ENCODE measurements around the gene CNNM3. TPM values are rescaled to one million over a fixed set of nuclear protein-coding genes. Genes with fewer than 3 reads are reported as not detected.
"Not testable (repeated sequence)": the region's sequence is repeated elsewhere in the genome, so short reads cannot be mapped to it uniquely, and the experiment has no call there.

The CNNM3 gene
- polyA plus RNA-seq, 3 donors from 2014 or later, result 5.5 to 11.0 (median 9.9) TPM

DNA sequence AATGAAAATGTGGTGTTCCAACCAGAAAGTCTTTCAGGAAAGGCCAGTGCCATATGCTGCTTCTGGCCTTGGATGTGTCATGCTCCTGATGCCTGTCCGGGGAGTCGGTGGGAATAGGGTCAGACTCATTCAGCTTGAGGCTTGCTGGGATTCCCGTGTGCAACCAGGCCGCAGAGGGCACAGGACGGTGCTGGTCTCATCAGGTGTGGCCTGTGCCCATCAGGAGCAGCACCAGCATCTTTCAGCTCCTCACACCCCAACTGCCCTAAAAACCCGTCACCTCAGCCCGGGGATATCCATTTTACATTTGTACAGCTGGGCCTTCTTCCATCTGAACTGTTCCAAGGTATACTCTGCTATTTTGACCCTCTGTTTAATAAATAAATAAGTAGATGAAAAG lies 13.3 kb upstream of the CNNM3 start:
- Mint-ChIP-seq H3K9me3 (no peaks in the 10 kb centered on the region), H3K4me3 (no peak overlapping the region), H3K27me3 (ENCODE audit: low read depth in 3 of 3) (peaks cover 4 to 7% (median 7%) of the 10 kb centered on the region in 3 donors), H3K36me3 (peaks cover 0 to 14% (median 5%) of the 10 kb centered on the region in 3 donors), H3K27ac (peak overlapping the region in 1 of 6 donors; percentile 71), H3K4me1 (peaks cover 13 to 16% of the 10 kb centered on the region in 2 donors)
- no peak for DNase-seq

DNA sequence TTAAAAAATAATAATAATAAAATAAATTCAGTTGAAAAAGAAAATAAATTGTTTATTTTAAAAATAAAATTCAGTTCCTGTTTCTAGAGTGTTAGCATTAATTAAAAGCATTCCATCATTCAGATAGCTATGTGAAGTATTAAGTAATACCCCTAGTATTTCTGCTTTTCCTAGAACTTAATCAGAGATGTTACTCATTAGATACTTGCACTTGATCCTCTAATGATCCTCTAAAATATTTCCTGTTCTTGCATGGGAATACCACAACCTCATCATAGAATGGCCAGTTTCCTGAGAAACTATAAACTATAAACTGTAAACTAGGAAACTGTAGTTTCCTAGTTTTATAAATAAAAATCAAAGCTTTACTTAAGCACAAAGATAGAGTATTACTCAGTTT lies 11.1 kb upstream of the CNNM3 start:
- Mint-ChIP-seq H3K27me3 (ENCODE audit: low read depth in 3 of 3) (peaks cover 4 to 7% (median 7%) of the 10 kb centered on the region in 3 donors), H3K4me3 (peak overlapping the region in 1 of 5 donors; percentile 9), H3K36me3 (peaks cover 0 to 2% (median 0%) of the 10 kb centered on the region in 3 donors), H3K27ac (peak overlapping the region in 4 of 6 donors; percentile 23 to 85 (median 74)), H3K4me1 (peaks cover 19 to 23% of the 10 kb centered on the region in 2 donors), H3K9me3 (no peaks in the 10 kb centered on the region)
- no peak for DNase-seq

DNA sequence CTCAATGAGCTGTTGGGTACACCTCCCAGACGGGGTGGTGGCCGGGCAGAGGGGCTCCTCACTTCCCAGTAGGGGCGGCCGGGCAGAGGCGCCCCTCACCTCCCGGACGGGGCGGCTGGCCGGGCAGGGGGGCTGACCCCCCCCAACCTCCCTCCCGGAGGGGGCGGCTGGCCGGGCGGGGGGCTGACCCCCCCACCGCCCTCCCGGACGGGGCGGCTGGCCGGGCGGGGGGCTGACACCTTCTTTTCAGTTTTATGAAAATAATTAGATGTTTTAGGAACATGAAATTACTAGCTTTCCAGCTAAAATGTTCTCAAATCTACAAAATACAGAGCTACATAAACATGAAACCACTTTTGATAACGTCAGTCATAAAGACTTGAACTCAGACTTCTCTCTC lies 10.1 kb upstream of the CNNM3 start:
- peak overlapping the region; percentile 93 to 100 (median 98) for H3K27ac Mint-ChIP-seq
- not testable (repeated sequence) for DNase-seq; H3K36me3 Mint-ChIP-seq; H3K9me3 Mint-ChIP-seq; H3K27me3 Mint-ChIP-seq (ENCODE audit: low read depth in 3 of 3)
- H3K4me1 Mint-ChIP-seq, result peaks cover 19 to 23% of the 10 kb centered on the region in 2 donors
- peak overlapping the region; percentile 74 to 94 (median 88) for H3K4me3 Mint-ChIP-seq

DNA sequence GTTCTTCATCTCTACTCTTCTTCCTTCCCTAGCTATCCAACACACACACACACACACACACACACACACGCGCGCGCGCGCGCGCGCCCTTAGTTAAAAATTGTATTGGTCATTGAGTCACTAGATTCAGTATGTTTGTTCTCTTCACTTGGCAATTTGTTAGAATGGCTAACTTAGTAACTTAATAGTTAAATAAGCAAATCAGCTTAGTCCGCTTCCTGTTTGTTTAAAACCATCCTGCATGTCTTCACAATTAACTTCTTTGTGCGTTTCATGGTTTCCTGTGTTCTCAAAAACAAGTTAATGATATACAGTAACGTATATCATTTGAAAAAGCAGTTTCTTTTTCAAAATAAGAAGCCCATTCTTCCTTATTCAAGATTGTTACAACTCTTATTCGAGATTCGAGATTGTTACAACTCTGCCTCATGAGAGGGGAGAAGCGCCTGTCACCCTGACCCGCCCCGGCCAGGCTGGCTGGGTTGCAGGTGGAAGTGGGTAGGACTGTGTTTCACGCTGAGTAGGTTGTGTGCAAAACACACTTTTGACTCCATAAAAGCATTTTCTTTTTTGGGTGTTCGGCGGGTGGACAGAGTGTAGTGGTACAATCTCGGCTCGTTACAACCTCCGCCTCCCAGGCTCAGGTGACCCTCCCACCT lies 9.5 kb upstream of the CNNM3 start:
- peak; percentile 77 to 83 (median 77) for DNase-seq
- H3K4me3 Mint-ChIP-seq, result peak overlapping the region; percentile 74 to 94 (median 88)
- peak overlapping the region; percentile 93 to 100 (median 98) for H3K27ac Mint-ChIP-seq
- peaks cover 4 to 7% (median 7%) of the 10 kb centered on the region in 3 donors for H3K27me3 Mint-ChIP-seq (ENCODE audit: low read depth in 3 of 3)
- no peaks in the 10 kb centered on the region for H3K9me3 Mint-ChIP-seq
- peaks cover 19 to 23% of the 10 kb centered on the region in 2 donors for H3K4me1 Mint-ChIP-seq
- H3K36me3 Mint-ChIP-seq, result peaks cover 0 to 3% (median 2%) of the 10 kb centered on the region in 3 donors

DNA sequence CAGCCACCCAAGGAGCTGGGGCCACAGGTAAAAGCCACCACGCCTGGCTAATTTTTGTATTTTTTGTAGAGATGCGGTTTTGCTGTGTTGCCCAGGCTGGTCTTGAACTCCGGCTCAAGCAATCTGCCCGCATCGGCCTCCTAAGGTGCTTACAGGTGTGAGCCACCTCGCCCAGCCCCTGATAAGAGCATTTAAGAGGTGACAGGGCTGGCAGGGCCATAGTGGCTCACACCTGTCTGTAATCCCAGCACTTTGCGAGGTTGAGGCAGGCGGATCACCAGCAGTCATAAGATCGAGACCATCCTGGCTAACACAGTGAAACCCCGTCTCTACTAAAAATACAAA lies 9.0 kb upstream of the CNNM3 start:
- DNase-seq, result no peak
- peak overlapping the region; percentile 93 to 100 (median 98) for H3K27ac Mint-ChIP-seq
- peaks cover 0 to 3% (median 2%) of the 10 kb centered on the region in 3 donors for H3K36me3 Mint-ChIP-seq
- H3K27me3 Mint-ChIP-seq (ENCODE audit: low read depth in 3 of 3), result peaks cover 4 to 7% (median 7%) of the 10 kb centered on the region in 3 donors
- H3K4me3 Mint-ChIP-seq, result peak overlapping the region; percentile 74 to 94 (median 88)
- H3K9me3 Mint-ChIP-seq, result no peaks in the 10 kb centered on the region
- H3K4me1 Mint-ChIP-seq, result peaks cover 24 to 25% of the 10 kb centered on the region in 2 donors

DNA sequence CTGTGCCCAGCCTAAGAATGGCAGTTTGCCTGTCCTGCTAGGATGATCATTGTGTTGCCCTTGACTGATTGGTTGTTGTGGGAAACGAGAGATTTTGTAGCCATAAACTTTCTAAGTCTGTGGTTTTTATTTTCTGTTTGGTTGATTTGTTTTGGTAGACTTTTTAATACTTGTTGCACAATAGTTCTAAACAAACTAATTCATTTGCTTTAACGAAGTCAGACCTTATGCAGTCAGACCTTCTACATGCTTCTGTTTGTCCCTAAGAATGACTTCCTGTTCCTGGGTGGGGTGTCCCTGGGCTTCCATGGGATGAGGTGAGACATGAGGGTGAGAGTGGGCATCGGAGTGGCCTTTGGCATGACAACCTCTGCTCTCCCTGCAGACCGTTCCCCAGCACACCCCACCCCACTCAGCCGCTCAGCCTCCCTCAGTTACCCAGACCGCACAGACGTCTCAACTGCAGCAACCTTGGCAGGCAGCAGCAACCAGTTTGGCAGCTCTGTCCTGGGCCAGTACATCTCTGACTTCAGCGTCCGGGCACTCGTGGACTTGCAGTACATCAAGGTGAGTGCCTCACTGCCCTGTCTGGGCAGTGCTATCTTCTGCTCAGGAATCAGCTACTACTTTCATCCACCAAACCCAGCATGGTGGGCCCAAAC lies 7.8 kb upstream of the CNNM3 start:
- Mint-ChIP-seq H3K4me3 (peak overlapping the region in 4 of 5 donors; percentile 21 to 56 (median 46)), H3K4me1 (peaks cover 33% of the 10 kb centered on the region in 2 donors), H3K9me3 (no peaks in the 10 kb centered on the region), H3K36me3 (peaks cover 0 to 9% (median 2%) of the 10 kb centered on the region in 3 donors), H3K27me3 (ENCODE audit: low read depth in 3 of 3) (peaks cover 4 to 7% (median 7%) of the 10 kb centered on the region in 3 donors), H3K27ac (peak overlapping the region; percentile 89 to 100 (median 98))
- DNase-seq, result no peak

DNA sequence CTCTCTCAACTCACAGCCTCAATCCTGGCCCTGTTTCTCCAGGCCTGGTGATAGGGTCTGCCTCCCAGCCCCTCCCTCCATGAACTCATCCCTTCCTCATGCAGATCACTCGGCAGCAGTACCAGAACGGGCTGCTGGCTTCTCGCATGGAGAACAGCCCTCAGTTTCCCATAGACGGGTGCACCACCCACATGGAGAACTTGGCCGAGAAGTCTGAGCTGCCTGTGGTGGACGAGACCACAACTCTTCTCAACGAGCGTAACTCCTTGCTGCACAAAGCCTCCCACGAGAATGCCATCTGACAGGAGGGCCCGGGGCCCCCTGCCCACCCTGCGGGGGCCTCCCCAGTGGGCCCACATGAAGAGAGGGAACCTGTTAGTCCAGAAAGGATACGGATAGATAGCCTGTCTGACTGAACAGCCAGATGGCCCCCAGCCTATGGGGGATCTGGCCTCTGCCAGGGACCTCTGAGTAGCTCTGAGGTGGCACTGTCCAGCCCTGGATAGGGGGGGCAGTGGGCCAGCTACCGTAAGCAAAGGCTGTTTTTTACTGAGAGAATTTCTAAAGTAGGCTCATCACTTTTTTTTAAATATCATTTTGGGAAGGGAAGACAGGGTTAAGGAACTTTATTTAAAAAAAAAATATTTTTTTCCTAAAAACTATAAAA lies 6.7 kb upstream of the CNNM3 start:
- Mint-ChIP-seq H3K27ac (peak overlapping the region in 5 of 6 donors; percentile 62 to 85 (median 81)), H3K4me1 (peaks cover 36 to 38% of the 10 kb centered on the region in 2 donors)

DNA sequence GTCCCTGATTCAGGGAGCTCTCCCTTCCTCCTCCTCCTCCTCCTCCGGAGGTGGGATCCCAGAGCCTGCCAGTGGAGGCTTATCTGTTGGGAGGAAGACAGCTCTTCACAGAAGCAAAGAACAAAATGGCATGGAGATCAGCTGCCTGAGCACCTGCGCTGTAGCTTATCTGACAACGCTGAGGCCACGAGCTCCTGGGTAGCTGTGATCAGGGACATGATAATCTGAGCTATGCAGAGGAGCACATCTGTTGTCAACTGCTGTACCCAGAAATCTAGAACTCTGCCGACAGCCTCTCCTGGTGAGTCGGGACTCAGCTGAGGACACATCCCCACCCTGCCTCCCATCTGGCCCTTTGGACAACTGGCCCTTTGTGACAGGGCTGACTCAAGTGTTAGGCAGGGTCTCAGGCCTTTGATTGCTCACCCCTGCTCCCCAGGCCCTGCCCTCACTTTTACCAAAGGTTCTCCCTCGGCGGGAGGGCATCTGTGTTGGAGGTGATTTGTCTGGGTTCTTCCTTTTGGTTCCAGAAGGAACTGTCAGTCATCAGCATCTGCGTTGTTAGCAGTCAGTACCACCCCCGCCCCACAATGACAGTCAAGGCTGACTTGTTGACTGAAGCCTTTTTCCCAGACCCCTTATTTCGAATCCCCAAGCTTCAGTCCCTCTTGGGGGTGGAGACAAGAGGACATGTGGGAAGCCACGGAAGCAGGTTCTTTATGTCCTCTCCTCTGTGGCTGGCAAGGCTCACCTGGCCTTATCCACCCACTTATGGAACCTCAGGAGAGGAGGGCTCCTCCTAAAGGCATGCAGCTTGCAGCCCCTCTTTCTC lies 5.9 kb upstream of the CNNM3 start:
- Mint-ChIP-seq H3K4me3 (no peak overlapping the region), H3K4me1 (peaks cover 38 to 43% of the 10 kb centered on the region in 2 donors), H3K36me3 (peaks cover 0 to 9% (median 2%) of the 10 kb centered on the region in 3 donors), H3K27ac (peak overlapping the region in 4 of 6 donors; percentile 2 to 62 (median 44)), H3K27me3 (ENCODE audit: low read depth in 3 of 3) (peaks cover 4 to 12% (median 10%) of the 10 kb centered on the region in 3 donors), H3K9me3 (no peaks in the 10 kb centered on the region)
- DNase-seq, result no peak

More for the DNA sequence above, 6.7 kb upstream of the CNNM3 start:
- H3K4me3 Mint-ChIP-seq, result peak overlapping the region in 2 of 5 donors; percentile 10 to 17
- no peak for DNase-seq
- peaks cover 4 to 7% (median 7%) of the 10 kb centered on the region in 3 donors for H3K27me3 Mint-ChIP-seq (ENCODE audit: low read depth in 3 of 3)
- peaks cover 0 to 9% (median 2%) of the 10 kb centered on the region in 3 donors for H3K36me3 Mint-ChIP-seq
- no peaks in the 10 kb centered on the region for H3K9me3 Mint-ChIP-seq

DNA sequence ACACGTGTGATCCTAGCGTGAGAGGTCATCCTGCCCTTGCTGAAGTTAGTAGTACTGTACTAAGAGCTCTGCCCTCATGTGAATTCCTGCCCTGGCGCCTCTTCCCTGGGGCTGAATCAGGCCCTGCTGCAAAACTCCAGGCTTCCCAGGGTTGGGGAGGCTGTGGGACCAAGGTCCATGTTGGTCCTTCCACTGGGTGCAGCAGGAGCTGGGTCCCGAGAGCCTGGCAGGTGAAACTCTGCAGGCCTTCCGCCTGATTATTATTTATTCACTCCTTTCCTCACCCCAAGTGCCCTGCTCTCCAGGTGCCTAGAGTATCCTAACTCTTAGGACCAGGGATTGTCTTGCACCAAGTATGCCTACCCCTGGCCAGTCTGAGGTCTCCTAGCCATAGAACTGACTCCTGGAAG lies 5.3 kb upstream of the CNNM3 start:
- H3K27ac Mint-ChIP-seq, result peak overlapping the region in 3 of 6 donors; percentile 26 to 72 (median 32)
- H3K36me3 Mint-ChIP-seq, result peaks cover 0 to 9% (median 2%) of the 10 kb centered on the region in 3 donors
- peaks cover 4 to 12% (median 10%) of the 10 kb centered on the region in 3 donors for H3K27me3 Mint-ChIP-seq (ENCODE audit: low read depth in 3 of 3)
- H3K9me3 Mint-ChIP-seq, result no peaks in the 10 kb centered on the region
- H3K4me1 Mint-ChIP-seq, result peaks cover 43 to 48% of the 10 kb centered on the region in 2 donors
- H3K4me3 Mint-ChIP-seq, result no peak overlapping the region
- DNase-seq, result no peak

DNA sequence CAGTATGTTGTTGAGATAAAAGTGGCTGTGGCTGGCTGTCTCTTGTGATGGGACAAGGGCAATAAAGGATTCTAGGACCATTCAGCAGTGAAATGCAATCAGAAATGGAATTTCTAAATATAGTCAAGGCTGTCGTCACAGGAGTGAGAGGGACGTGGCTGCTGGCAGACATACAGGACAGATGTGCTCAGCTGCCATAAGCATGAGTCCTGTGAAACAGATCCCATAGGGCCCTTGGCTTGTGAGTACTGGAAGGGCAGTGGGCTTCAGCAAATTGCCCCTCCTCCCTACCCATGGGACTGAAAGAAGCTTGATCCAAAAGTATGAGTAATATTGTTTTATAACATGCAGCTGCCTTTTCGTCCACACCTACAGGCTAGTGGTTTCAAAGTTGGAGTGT lies 4.2 kb upstream of the CNNM3 start:
- H3K36me3 Mint-ChIP-seq, result peaks cover 0 to 9% (median 0%) of the 10 kb centered on the region in 3 donors
- no peak for DNase-seq
- H3K4me1 Mint-ChIP-seq, result peaks cover 34 to 37% of the 10 kb centered on the region in 2 donors
- H3K4me3 Mint-ChIP-seq, result no peak overlapping the region
- peaks cover 0 to 8% (median 2%) of the 10 kb centered on the region in 3 donors for H3K27me3 Mint-ChIP-seq (ENCODE audit: low read depth in 3 of 3)
- no peaks in the 10 kb centered on the region for H3K9me3 Mint-ChIP-seq
- peak overlapping the region in 1 of 6 donors; percentile 72 for H3K27ac Mint-ChIP-seq

DNA sequence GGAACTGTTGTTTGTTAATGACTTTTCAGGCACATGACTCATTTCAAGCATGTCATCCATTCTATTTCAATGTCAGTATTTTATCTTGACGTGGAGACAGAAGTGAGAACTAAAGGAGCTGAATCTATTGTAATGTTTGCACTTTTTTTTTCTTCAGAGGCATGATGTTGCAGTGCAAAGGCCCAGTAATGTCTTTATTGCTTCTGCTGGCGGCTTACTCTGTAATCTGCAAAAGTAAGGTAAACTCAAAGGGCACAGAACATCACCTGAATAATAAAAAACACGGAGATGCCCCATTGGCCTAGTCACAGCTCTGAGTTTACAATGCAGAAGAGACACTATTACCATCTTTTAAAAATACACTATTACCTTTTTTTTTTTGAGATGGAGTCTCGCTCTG lies 2.4 kb upstream of the CNNM3 start:
- H3K36me3 Mint-ChIP-seq, result peaks cover 0 to 12% (median 4%) of the 10 kb centered on the region in 3 donors
- no peak for DNase-seq
- no peak overlapping the region for H3K27ac Mint-ChIP-seq
- peaks cover 40 to 45% of the 10 kb centered on the region in 2 donors for H3K4me1 Mint-ChIP-seq
- H3K27me3 Mint-ChIP-seq (ENCODE audit: low read depth in 3 of 3), result peaks cover 0 to 19% (median 2%) of the 10 kb centered on the region in 3 donors
- H3K9me3 Mint-ChIP-seq, result no peaks in the 10 kb centered on the region
- peak overlapping the region in 2 of 5 donors; percentile 23 to 33 for H3K4me3 Mint-ChIP-seq

DNA sequence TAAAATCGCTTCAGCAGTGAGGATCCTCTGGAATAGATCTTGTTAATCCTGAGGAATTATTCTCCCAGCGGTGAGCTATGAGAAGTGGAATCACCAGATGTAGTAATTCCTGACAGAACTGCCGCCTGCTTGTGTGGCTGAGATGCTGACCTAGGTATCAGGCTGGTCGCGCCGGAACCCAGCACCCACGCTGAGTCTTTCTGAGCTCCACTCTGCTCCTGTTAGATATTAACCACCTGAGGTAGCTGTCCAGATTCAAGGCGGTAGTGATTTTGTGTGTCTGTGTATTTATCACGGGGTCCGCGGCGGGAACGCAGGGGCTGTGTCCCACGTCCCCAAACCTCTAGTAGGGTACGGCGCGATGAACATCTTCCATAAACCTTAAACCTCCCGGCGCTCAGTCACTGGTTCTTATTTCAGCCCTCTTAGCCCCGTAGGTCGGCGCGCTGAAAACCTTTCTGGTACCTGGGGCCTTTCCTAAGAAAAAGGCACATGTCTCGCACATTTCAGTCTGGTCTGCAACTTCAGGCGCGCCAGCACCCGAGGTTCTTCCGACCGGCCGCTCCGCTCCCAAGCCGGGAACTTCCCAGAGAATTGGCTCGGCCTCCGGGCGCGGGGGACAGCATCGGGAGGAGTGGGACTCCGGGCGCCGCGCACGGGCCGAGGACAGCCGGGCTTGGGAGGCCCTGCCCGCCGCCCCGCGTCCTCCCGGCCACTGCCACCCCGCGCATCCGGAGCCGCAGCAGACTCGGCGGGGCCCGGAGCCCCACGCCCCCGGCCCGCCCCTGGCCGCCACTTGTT lies 542 bp upstream of the CNNM3 start:
- Mint-ChIP-seq H3K9me3 (no peaks in the 10 kb centered on the region), H3K27me3 (ENCODE audit: low read depth in 3 of 3) (peaks cover 0 to 21% (median 2%) of the 10 kb centered on the region in 3 donors), H3K36me3 (peaks cover 9 to 12% (median 10%) of the 10 kb centered on the region in 3 donors), H3K4me3 (peak overlapping the region; percentile 88 to 97 (median 94)), H3K4me1 (peaks cover 56 to 64% of the 10 kb centered on the region in 2 donors), H3K27ac (peak overlapping the region; percentile 87 to 97 (median 92))
- DNase-seq, result peak in 2 of 3 donors; percentile 25 to 36
